Smooth muscle cell (in vitro differentiated cells): ENCODE results near the gene ARHGAP30. TPM values are rescaled to one million over a fixed set of nuclear protein-coding genes. Genes with fewer than 3 reads are reported as not detected.

ENCODE experiments used
- DNase-seq: peaks from one replicate; lab custom pipeline; 2025; ENCODE audit not compliant: unreplicated experiment; lab: John Stamatoyannopoulos, UW
- H2AFZ ChIP-seq: fragments of 200-600 bp; sonication (generic); 2 replicates; pipeline ENCODE4 v1.6.0; 2016; ENCODE audit warnings: antibody characterized with exemption, low read depth, mild to moderate bottlenecking
- H3F3A ChIP-seq: fragments of 200-600 bp; sonication (generic); 2 replicates; pipeline ENCODE4 v1.6.0; 2017; ENCODE audit warnings: antibody characterized with exemption, low read depth
- H3K27ac ChIP-seq: fragments of 200-600 bp; sonication (generic); 2 replicates; pipeline ENCODE4 v1.5.1; 2016; ENCODE audit warnings: low read depth, mild to moderate bottlenecking
- H3K27me3 ChIP-seq: fragments of 200-600 bp; sonication (generic); 2 replicates; pipeline ENCODE4 v1.6.1; 2016; ENCODE audit warnings: low read depth, mild to moderate bottlenecking
- H3K36me3 ChIP-seq: fragments of 200-600 bp; sonication (generic); 2 replicates; pipeline ENCODE4 v1.5.1; 2016; ENCODE audit warnings: low read depth
- H3K4me1 ChIP-seq: fragments of 200-600 bp; sonication (generic); 2 replicates; pipeline ENCODE4 v1.5.1; 2016; ENCODE audit warnings: low read depth
- H3K4me2 ChIP-seq: fragments of 200-600 bp; sonication (generic); 2 replicates; pipeline ENCODE4 v1.6.0; 2016; ENCODE audit warnings: mild to moderate bottlenecking
- H3K4me3 ChIP-seq: fragments of 200-600 bp; sonication (generic); 2 replicates; pipeline ENCODE4 v1.5.1; 2016; ENCODE audit warnings: mild to moderate bottlenecking
- H3K79me2 ChIP-seq: fragments of 200-600 bp; sonication (generic); 2 replicates; pipeline ENCODE4 v1.6.0; 2016; ENCODE audit warnings: low read depth, mild to moderate bottlenecking
- H3K9ac ChIP-seq: fragments of 200-600 bp; sonication (generic); 2 replicates; pipeline ENCODE4 v1.6.0; 2016; ENCODE audit warnings: low read depth
- H3K9me3 ChIP-seq: fragments of 200-600 bp; sonication (generic); replicated peaks from 2 replicates; pipeline ENCODE4 v1.5.1; 2016; ENCODE audit warnings: low read depth
- H4K20me1 ChIP-seq: fragments of 200-600 bp; sonication (generic); 2 replicates; pipeline ENCODE4 v1.6.0; 2016; ENCODE audit warnings: low read depth
- WGBS: methylation state at CpG from one replicate; pipeline ENCODE4 v1.1.7; 2016; ENCODE audit warnings: low lambda C conversion rate; 5-methylcytosine and 5-hydroxymethylcytosine counted together
- polyA plus RNA-seq: library from polyadenylated mRNA; unstranded; fragments of >200 nt; fragmentation: Nextera tagmentation; extraction: Ambion mirVana; gene quantifications from 2 replicates; pipeline ENCODE4 v1.2.1, GENCODE V29; 2016
- total RNA-seq: library from RNA; depleted of rRNA; stranded (reverse); fragments of >200 nt; gene quantifications from 2 replicates; pipeline ENCODE4 v1.2.3, GENCODE V29; 2014
- TF ChIP-seq, protein P1 (sequence below): fragments of 200-600 bp; sonication (generic); IDR thresholded peaks from 2 replicates; pipeline ENCODE4 v1.5.1; 2017; ENCODE audit warnings: borderline replicate concordance, mild to moderate bottlenecking, antibody characterized with exemption; ENCODE audit not compliant: insufficient read depth, poor library complexity, severe bottlenecking

Gene ARHGAP30
- total and polyA plus RNA-seq, 2 experiments from 2014 or later = 0.13 to 1.2 TPM

DNA sequence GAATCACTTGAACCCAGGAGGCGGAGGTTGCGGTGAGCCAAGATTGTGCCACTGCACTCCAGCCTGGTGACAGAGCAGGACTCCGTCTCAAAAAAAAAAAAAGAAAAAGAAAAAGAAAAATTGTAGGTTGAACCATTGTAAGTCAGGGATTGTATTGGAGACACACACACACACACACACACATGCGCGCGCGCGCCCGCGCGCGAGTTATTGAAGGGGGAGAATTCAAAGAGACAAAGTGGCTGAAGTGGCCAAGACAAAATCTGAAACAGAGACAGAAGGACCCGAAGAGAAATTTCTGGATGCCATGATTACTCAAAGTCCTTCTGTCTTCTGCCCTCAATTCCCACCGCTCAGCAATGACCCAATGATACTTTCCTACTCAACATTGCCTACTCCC lies 24.8 kb upstream of the ARHGAP30 start:
- Histone ChIP-seq H4K20me1 (no peaks in the 10 kb centered on the region), H3K79me2 (no peaks in the 10 kb centered on the region), H2AFZ (no peak overlapping the region), H3K4me3 (no peak overlapping the region), H3K27me3 (no peaks in the 10 kb centered on the region), H3K4me1 (peaks cover 7% of the 10 kb centered on the region), H3K9ac (no peak overlapping the region), H3K27ac (no peak overlapping the region), H3K36me3 (no peaks in the 10 kb centered on the region), H3F3A (peaks cover 9% of the 10 kb centered on the region), H3K9me3 (no peaks in the 10 kb centered on the region), H3K4me2 (no peak overlapping the region)
- TF ChIP-seq, protein P1, sequence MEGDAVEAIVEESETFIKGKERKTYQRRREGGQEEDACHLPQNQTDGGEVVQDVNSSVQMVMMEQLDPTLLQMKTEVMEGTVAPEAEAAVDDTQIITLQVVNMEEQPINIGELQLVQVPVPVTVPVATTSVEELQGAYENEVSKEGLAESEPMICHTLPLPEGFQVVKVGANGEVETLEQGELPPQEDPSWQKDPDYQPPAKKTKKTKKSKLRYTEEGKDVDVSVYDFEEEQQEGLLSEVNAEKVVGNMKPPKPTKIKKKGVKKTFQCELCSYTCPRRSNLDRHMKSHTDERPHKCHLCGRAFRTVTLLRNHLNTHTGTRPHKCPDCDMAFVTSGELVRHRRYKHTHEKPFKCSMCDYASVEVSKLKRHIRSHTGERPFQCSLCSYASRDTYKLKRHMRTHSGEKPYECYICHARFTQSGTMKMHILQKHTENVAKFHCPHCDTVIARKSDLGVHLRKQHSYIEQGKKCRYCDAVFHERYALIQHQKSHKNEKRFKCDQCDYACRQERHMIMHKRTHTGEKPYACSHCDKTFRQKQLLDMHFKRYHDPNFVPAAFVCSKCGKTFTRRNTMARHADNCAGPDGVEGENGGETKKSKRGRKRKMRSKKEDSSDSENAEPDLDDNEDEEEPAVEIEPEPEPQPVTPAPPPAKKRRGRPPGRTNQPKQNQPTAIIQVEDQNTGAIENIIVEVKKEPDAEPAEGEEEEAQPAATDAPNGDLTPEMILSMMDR = no peak
- no peak for DNase-seq
- WGBS = 97% methylated on average over 14 of the region's 14 CpGs

DNA sequence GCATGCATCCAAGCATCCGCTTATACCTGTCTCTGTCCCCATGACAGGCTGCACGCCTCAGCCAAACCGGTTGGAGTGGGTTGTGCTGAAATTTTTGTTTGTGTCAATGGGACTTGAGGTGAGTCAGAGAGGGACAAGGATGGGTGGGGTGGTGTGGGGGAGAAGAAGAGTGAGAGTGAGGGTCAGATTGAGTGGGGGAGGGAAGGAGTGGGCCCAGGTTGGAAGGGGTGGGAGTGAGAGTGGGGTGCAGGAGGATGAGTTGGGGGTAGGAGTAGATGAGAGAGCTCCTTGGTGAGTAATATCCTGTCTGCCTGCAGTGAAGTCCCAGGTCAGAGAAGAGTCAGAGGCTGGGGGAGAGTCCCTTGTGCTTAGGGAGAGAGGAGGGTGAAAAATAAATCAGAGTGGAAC lies 22.9 kb upstream of the ARHGAP30 start:
- no peaks in the 10 kb centered on the region for H3K9me3 ChIP-seq
- peaks cover 9% of the 10 kb centered on the region for H3F3A ChIP-seq
- H2AFZ ChIP-seq = no peak overlapping the region
- TF ChIP-seq, protein P1 = no peak
- H3K9ac ChIP-seq = no peak overlapping the region
- no peaks in the 10 kb centered on the region for H3K79me2 ChIP-seq
- 44% methylated on average over 3 of the region's 3 CpGs for WGBS
- DNase-seq = no peak
- H3K36me3 ChIP-seq = no peaks in the 10 kb centered on the region
- peak overlapping the region; percentile 28 for H3K4me2 ChIP-seq
- H3K27me3 ChIP-seq = no peaks in the 10 kb centered on the region
- peak overlapping the region; percentile 71 for H3K27ac ChIP-seq
- H3K4me3 ChIP-seq = no peak overlapping the region
- H4K20me1 ChIP-seq = no peaks in the 10 kb centered on the region
- H3K4me1 ChIP-seq = peaks cover 7% of the 10 kb centered on the region

DNA sequence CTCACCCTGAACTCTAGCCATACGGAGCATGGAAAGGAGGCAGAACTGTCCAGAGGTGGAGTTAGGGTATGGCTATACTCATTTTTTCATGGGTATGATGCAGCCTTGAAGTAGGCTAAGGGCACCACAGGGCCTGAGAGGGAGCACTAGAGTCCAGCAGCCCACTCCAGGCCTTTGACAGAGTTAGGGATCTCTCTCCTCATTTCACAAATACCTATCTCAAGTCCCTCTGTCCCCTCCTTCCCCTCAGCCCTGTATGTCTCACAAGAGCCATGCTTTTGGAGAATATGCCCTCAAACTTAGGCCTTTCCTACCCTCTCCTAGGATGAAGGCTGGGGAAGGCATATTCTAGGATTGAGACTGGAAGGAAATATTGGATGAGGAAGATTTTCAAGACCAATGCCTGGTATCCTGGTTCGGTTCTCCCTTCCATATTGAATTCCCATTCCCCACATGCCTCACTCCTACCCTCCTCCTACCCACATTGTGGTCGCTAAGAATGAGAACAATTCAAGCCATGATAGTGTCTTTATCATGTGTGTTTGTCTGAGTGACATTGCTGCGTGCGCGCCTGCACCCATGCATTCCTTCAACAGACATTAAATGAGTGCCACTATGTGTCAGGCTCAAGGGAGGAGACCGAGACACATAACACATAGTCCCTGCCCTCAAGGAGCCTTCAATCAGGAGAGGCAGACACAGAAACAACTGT lies 22.3 kb upstream of the ARHGAP30 start:
- no peak overlapping the region for H3K9ac ChIP-seq
- H3K79me2 ChIP-seq = no peaks in the 10 kb centered on the region
- peak overlapping the region; percentile 28 for H3K4me2 ChIP-seq
- H4K20me1 ChIP-seq = no peaks in the 10 kb centered on the region
- peaks cover 8% of the 10 kb centered on the region for H3F3A ChIP-seq
- 50% methylated on average over 7 of the region's 7 CpGs for WGBS
- H3K9me3 ChIP-seq = no peaks in the 10 kb centered on the region
- DNase-seq = no peak
- peaks cover 2% of the 10 kb centered on the region for H3K4me1 ChIP-seq
- TF ChIP-seq, protein P1 = no peak
- no peak overlapping the region for H2AFZ ChIP-seq
- peak overlapping the region; percentile 71 for H3K27ac ChIP-seq
- no peak overlapping the region for H3K4me3 ChIP-seq
- no peaks in the 10 kb centered on the region for H3K36me3 ChIP-seq
- H3K27me3 ChIP-seq = no peaks in the 10 kb centered on the region

DNA sequence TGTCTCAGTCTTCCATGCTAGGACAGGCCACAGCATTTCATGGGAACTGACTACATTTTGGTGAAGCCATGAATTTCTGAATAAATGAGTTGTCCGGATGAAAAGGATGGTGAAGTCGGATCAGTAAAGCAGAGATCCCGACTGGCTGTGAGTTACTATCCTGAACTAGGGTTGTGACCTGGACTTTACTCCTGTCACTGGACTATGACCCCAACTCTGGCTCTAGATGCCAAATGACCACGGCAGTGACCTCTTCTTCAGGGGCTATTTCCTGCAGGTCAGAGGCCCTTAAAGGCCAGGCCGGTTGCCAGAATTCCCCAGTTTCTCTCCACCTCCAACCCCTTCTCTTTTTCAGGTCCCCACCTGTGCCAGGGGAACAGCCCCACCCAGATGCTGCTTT lies 21.4 kb upstream of the ARHGAP30 start:
- Histone ChIP-seq H4K20me1 (no peaks in the 10 kb centered on the region), H3F3A (peaks cover 2% of the 10 kb centered on the region), H2AFZ (no peak overlapping the region), H3K4me3 (no peak overlapping the region), H3K9me3 (no peaks in the 10 kb centered on the region), H3K27me3 (no peaks in the 10 kb centered on the region), H3K4me2 (no peak overlapping the region), H3K4me1 (peaks cover 7% of the 10 kb centered on the region), H3K27ac (peak overlapping the region; percentile 96), H3K36me3 (no peaks in the 10 kb centered on the region), H3K9ac (no peak overlapping the region), H3K79me2 (no peaks in the 10 kb centered on the region)
- TF ChIP-seq, protein P1 = no peak
- 95% methylated on average over 5 of the region's 5 CpGs for WGBS
- no peak for DNase-seq
